ENCODE results near the gene PBX3. TPM values are rescaled to one million over a fixed set of nuclear protein-coding genes. Genes with fewer than 3 reads are reported as not detected.

Gene PBX3
- 27.2 and 39.2 TPM in 2 replicates for total RNA-seq (2014; rRNA removed; shearing (Covaris generic))

DNA sequence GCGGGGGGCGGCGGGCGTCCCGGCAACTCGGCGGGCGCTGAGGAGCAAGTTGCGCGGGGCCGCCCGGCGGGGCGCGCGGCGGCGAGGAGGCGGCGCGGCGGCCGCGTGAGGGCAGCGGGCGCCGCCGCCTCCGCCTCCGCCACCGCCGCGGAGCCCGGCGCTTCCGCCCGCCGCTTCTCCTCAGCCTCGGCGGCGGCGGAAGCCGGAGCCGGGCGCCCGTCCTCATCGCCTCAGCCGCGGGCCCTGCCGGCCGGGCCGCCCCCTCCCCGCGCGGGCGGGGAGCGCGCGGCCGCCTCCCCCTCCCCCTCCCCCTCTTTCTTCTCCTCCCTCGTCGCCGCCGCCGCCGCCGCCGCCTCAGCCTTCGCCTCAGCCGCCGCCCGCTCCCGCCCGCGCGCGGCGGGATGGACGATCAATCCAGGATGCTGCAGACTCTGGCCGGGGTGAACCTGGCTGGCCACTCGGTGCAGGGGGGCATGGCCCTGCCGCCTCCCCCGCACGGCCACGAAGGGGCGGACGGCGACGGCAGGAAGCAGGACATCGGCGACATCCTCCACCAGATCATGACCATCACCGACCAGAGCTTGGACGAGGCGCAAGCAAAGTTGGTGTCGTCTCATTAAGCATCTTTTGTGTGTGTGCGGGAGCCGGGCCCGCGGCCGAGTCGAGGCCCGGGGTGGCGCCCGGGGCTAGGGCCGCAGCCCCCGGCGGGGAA lies at the start of gene PBX3:
TSS of gene PBX3 (plus strand) at position 321 of the 712 bp plus-strand sequence.
- peak; percentile 41 for DNase-seq (ENCODE audit: low spot score)

DNA sequence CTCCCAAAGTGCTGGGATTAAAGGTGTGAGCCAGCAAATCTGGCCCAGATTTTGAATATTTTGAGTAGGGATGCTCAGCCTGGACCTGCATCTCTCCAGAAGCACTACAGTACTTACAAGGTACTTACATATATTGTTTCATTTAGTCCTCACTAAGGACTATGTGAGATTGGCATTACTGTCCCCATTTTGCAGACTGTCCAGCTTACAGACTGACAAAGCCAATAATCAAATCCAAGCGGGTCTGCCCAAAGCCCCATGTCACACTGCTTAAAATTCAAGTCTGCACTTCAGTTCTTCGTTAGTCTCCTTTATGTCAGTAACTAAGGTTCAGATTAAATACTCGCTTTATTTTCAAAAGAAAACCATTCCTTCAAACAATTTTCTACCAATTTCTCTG lies 47.3 kb upstream of the PBX3 start:
- no peak for DNase-seq (ENCODE audit: low spot score)

DNA sequence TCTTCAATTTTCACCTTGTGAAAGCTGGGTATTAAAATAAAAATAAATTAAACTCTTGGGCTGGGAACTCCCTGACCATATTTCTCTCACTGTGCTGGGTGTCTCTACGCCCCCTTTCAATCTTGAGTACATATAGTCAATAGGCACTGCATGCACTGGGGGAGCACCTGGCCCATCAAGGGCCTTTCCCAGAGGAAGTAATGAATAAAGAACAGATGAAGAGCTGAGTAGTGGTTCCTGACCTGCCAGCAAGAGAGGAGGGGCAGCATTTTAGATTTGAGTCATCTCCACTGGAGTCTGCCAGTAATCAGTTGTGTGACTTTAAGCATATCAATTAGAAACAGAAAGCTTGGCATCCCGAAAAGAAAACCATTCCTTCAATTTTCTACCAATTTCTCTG lies 46.4 kb upstream of the PBX3 start:
- DNase-seq (ENCODE audit: low spot score) = no peak

DNA sequence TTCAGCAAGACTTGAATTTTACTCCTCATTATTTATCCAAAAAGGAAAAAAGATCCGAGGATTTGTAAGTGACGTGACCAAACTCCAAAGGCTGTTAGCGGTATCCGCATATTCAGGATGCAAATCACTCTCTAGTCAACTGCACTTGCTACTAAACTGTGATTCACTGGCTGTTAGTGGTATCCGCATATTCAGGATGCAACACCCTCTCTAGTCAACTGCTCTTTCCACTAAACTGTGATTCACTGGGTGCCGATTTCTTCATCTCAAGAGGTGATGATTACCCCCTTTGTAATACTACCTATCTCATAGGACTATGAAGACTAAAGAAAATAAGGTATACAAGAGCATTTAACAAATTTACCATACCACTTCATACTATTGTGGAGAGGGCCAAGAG lies 45.8 kb upstream of the PBX3 start:
- DNase-seq (ENCODE audit: low spot score) = no peak

DNA sequence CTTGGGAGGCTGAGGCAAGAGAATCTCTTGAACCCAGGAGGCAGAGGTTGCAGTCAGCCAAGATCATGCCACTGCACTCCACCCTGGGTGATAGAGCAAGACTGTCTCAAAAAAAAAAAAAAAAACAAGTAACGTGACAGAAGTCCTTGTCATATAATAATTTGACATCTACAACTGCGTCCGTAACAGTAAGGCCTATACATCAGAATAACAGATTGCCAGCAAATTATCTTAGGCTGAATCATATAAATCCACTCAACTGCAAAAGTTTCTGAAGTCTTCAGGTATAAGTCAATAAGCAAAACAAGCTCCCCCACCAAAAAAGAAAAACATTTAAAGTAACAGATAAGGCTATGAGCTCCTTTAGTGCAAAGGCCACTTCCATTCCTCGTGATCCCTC lies 43.5 kb upstream of the PBX3 start:
- no peak for DNase-seq (ENCODE audit: low spot score)

DNA sequence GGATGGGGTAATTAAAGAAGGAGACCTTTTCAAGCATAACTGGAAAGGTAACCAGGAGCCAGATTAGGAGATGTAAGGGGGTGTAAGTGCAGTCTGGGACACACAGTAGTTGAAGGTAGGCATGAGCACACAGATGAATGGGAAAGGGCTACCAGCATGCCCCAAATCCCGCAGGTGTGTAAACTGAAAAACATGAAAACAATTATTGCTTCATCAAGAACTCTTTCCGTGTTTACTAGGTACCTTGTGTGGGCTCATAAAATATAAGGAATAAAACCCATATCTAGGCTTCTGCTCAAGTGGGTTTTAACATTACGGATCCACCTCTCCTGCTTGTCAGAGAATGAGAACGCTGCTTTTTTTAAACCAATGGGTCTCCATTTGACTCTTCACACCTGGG lies 41.3 kb upstream of the PBX3 start:
- DNase-seq (ENCODE audit: low spot score) = no peak

DNA sequence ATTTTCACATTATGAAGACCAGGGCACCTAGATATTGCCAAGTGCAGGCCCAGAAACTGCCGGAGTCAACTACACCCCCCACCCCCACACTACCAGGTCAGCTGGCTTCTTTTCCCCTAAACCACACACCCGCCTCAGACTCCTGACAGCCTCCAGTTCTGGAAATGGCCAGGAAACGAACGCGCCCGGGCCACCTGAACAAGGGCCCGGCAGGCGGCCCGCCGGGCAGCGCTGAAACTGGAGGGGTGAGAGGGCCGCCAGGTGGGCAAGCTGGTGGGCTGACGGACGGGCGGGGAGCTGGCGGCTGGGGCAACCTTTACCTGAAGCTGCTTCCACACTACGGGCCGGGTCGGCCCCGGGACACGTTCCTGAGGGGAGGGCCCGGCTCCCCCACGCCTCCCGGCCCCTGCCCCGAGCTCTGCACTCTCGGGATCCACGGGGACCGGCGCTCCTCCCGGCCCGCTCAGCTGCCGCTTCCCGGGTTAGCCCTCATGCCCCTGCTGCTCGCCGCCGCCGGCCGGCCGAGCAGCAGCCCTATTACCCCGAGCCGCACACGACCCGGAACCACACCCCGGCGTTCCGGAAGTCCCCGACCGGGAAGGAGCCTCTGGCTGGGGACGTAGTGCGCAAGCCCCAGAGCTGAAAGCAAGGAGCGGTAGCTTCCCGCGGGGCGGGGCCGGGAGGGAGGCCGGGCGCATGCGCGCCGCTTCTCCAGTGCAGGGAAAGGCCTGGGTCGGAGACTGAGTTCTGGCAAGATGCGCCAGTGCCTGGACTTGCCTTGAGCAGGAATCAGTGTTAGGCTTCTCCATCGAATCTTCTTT lies 40.3 kb upstream of the PBX3 start, which contains the start of gene MAPKAP1:
TSS of gene MAPKAP1 (minus strand) at position 558 of the 821 bp plus-strand sequence. CDS start 34,634 bp downstream, outside the sequence.
- peak; percentile 96 for DNase-seq (ENCODE audit: low spot score)

DNA sequence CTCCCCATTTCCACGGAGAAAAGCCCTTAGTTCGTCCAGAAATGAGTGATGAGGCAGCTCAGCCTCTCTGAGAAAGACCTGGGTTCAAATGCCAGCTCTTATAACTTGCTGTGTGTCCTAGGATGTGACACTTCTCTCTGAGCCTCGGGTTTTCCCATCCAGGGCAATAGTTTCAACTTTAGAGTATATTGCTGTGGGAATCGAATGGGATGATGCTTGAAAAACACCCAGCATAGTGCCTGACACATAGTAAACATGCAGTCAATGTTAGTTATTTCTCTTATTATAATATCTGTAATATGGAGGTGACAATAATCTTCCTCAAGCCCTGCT lies 39.7 kb upstream of the PBX3 start:
- no peak for DNase-seq (ENCODE audit: low spot score)

DNA sequence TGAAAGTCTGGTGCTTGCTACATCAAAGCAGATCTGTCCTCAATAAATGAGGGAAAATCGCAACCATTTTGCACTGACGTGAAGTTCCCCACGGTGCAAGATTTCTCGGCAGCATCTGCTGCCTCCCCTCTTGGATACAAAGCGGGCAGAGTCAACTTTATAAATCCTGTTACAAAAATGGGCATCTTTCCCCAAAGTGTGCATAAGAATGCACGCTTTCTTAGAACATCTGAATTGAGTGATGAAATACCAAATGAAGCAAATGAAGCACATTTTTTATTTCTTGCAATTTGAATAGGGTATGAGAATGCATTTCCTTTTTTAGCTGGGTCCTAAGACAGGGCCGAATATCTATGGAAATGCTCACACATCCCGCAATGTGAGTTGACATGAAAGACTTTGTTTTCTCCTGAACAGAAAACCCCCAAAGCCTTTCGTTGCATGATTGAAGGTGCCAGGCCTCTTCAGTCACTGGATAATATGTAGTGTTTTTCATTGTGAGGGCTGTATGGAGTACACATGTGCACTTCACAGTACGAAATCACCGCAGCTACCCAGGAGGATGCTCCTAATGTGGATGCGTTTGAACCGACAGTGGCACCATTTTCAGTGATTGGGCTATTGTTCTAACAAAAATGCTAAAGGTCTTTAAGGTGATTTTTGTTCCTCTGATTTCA lies 20.6 kb upstream of the PBX3 start:
- no peak for DNase-seq (ENCODE audit: low spot score)

DNA sequence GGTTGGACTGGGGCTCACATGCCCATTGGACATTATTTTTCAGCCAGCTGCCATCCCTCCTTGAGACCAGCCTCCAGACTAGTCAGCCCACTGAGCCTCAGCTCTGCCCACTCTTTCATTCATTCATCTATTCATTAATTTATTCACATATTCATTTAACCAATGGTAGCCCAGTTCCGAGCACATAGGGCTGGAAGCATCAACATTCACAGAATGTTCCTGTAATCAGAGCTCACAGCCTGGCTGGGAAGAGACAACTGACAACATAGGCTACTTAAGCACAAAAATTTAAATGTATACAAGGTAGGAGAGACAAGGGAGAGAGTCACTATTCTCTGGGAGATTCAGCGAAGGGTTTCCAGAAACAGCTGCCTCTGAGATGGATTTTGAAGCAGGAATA lies 17.0 kb upstream of the PBX3 start:
- DNase-seq (ENCODE audit: low spot score) = no peak

DNA sequence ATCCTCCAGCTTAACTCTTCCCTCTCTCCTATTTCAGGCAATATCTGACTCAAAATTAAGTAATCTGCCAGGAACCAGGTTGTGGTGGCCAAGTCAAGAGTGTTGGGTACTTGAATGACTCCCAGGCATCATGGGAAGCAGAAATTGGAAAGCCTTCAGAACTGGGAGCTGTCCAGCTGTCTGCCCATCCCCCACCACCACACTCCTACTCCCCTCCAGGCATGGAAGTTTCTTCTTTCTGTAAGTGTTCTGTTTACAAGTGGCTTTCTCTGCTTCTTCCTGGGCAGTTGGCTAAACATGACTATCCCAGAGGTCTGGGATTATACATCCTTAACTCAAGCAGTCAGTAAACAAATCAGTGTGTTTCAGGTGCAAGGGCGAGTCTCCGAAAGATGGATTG lies 14.6 kb upstream of the PBX3 start:
- no peak for DNase-seq (ENCODE audit: low spot score)

DNA sequence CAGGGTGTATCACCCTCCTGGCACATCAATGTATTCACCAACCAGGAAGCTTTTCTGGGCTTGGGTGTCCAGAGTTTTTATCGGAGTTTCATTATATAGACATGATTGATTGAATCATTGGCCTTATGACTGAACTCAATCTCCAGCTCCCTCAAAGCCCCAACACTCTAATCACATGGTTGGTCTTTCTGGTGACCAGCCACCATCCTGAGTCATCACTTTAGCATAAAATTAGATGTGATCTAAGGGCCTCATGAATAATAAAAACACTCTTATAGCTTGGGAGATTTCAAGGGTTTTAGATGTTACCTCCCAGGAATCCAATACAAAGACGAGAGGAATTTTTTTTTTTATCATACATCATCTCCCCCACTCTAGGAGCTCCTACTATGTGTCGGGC lies 7.7 kb upstream of the PBX3 start:
- DNase-seq (ENCODE audit: low spot score) = no peak

DNA sequence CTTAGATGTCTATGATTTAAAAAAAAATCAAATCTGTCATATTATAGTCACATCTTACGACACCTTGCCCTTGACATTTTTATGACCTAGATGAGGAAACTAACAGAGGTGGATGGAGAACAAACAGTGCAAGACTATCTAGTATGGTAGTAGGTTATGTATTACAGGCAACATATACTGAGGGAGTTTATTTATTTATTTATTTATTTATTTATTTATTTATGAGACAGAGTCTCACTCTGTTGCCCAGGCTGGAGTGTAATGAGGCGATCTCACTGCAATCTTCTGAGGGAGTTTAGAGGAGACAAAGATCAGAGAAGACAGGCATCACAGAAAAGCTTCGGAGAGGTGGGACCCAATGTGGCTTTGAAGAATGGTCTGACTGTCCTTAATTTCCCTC lies 4.5 kb upstream of the PBX3 start:
- no peak for DNase-seq (ENCODE audit: low spot score)

DNA sequence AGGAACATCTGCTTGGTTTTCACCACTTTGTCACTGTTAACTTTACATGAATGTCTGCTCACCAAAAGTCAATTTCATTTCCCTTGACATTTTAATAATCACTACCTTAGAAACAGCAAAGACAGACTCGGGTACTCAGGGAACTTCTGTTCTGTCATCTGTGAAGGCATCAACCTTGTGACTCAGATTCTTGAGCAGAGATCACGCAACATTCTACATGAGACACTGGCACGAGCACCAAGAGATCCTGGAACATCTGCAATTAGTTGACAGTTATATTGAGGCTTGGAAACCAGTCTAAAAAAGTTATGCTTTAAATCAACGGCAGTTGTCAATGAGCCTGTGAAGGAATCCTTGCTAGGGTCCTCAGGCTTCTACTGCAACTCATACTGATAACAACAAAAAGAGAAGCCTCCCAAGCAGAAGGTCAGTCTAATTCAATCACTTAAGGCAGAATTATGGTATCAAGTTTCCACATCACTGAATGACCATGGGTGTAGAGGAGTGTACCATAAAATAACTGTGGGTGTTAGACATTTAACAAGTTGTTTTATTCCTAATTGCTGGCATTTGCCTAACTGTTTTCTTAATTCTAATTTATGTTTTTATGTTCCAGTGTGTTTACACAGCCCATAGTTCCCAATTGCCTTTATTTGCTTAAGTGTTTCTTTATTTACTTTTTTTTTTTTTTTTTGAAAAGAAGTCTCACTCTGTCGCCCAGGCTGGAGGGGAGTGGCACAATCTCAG lies 3.3 kb upstream of the PBX3 start:
- DNase-seq (ENCODE audit: low spot score) = no peak

DNA sequence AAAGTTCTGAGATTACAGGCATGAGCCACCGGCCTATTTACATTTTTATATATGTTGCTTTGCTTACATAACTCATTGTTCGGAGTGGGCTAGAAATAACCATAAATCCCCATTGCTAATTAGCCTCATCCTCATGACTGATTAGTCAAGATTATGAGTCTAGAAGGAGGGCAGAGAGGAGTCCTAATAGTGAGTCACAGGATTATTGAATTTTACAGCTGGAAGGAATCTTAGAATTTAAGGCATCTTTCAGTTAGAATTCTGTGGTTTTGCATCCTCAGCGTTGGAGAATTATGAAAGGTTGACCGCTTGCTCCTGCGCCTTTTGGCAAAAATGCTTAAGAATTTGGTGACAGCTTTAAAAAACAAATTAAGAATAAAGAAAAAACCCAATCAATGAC lies 2.6 kb upstream of the PBX3 start:
- no peak for DNase-seq (ENCODE audit: low spot score)

DNA sequence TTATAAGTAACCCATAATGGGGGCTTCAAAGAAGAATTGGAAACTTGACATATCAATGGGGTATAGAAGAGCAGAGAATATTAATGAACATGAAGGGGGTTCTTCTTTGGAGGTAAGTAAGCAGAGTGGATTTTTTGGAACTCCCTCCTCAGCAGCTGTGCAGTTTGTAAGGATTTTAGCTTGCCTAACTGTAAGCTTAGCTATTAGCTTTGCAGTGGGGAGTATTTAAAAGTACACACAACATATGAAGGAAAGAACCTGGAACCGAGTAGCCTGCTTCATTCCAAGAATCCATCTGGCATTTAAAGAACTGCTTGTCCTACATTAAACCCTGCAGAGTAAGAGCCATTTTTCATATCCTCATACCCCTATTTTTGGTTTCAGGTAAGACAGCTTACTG lies 2.2 kb upstream of the PBX3 start:
- DNase-seq (ENCODE audit: low spot score) = no peak

DNA sequence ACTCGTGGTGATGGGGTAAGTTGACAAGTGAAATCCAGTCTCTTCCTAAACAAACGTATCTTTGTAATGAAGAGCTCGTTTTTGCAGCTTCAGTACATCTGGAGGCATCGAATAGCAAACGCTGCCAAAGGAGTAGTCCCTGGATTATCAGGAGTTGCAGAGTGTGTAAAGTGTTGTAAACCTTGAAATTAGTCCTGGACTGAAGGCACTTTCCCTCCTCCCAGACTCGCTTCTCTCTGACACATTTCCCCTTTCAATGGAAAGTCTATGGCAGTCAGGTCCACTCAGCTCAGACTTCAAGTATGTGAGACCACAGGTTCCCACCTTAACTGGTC lies 1.5 kb upstream of the PBX3 start:
- no peak for DNase-seq (ENCODE audit: low spot score)

DNA sequence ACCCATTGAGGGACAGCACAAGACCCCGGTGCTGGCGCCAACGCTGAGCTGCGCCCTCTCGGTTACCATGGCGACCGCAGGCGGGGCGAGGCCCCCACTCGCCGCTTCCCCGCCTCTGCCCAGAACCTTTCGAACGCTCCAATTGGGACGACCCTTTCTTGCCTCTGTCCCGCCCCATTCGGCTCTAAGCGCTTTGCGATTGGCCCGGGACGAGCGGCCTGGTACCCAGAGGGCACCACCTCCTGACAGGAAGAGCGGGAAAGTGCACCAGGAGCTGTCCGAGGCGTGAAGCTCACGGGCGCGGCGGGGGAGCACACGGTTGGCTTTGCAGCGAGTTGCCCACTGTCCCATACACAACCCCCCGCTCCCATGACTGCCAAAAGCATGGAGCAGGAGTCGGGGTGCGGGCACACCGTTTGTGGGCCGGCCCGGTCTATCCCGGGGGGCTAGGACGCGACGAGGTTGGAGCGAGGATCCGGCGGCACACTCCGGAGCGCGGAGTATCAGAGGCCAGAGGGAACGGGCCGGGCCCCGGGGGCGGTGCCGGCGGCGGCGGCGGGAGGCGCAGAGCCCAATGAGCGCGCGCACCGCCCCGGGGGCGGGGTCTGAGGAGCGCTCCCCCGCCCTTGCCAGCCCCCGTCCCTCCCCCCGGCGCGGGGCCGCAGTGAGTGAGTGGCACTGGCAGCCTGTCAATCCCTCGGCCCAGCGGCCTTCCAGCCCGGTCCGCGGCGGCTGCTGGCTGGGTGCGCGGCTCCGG lies 978 bp upstream of the PBX3 start:
- DNase-seq (ENCODE audit: low spot score) = peak; percentile 97

DNA sequence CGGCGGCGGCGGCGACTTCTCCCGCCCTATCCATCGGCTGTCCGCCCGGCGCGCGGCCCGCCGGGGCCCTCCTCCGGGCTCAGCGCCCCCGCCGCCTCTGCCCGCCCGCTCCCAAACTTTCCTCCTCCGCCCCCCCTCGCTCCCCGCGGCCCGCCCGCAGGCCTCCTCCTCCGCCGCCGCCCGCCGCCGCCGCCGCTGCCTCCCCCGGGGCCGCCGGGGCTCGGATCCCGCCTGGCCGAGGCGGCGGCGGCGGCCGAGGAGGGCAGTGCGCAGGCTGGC lies 460 bp upstream of the PBX3 start:
- DNase-seq (ENCODE audit: low spot score) = no peak

DNA sequence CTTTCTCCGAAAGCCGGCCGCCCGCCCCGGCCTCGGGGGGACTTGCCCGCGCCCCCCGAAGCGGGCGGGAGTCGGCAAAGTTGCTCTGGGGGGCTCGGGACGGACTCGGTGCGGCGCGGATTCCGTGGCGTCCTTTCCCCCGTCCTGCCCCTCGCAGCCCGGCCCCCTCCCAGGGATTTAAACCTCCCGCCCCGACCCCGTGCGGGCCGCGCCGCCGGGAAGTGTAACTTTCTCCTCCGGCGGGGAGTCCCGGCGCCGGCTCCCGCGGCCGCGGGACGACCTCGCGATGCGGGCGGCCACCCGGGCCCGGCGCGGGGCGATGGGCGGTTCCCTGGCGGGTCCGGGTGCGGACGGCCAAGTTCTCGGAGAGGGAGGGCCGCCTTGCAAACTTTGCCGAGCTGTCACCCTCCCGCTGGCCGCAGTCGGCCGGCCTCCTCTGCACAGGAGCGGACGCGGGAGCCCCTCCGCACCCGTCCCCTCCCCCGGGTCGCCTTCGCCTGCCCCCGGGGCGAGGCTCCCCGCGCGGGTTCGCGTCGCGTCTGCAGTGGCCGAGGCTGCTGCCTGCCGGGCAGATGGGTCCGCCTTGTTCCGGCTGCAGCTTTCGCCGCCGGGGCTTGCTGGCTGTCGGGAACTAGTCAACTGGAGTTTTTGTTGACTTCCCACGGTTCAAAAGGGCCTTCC lies 732 bp downstream of the PBX3 start:
- peak; percentile 34 for DNase-seq (ENCODE audit: low spot score)

Measured in HT-29 (cell line).